ENCODE results near the gene CDH18.

Gene CDH18

GRCh38 chr5:19986031-19986619 lies 1.9 kb downstream of the CDH18 start:
- H3K4me1 ChIP-seq (ENCODE audit: control insufficient read depth, insufficient read depth, low read length): no peaks in the 10 kb centered on the region
- H3K27ac ChIP-seq (ENCODE audit: low read depth, low read length): no peak overlapping the region
- H3K36me3 ChIP-seq (ENCODE audit: control insufficient read depth, insufficient read depth, low read length): no peaks in the 10 kb centered on the region

GRCh38 chr5:19978476-19978875 lies 9.5 kb downstream of the CDH18 start:
- H3K36me3 ChIP-seq (ENCODE audit: control insufficient read depth, insufficient read depth, low read length): no peaks in the 10 kb centered on the region
- H3K4me3 ChIP-seq (ENCODE audit: low read length): no peak overlapping the region
- no peaks in the 10 kb centered on the region for H3K4me1 ChIP-seq (ENCODE audit: control insufficient read depth, insufficient read depth, low read length)
- no peaks in the 10 kb centered on the region for H3K27me3 ChIP-seq (ENCODE audit: control insufficient read depth, insufficient read depth, low read length)
- H3K9ac ChIP-seq (ENCODE audit: low read length): no peak overlapping the region
- H3K27ac ChIP-seq (ENCODE audit: low read depth, low read length): no peak overlapping the region

More at GRCh38 chr5:19986031-19986619, 1.9 kb downstream of the CDH18 start:
- H3K9ac ChIP-seq (ENCODE audit: low read length): no peak overlapping the region
- peaks cover 3% of the 10 kb centered on the region for H3K27me3 ChIP-seq (ENCODE audit: control insufficient read depth, insufficient read depth, low read length)
- no peak overlapping the region for H3K4me3 ChIP-seq (ENCODE audit: low read length)

GRCh38 chr5:19977099-19977498 lies 10.9 kb downstream of the CDH18 start:
- no peak overlapping the region for H3K4me3 ChIP-seq (ENCODE audit: low read length)
- no peaks in the 10 kb centered on the region for H3K36me3 ChIP-seq (ENCODE audit: control insufficient read depth, insufficient read depth, low read length)
- no peak overlapping the region for H3K27ac ChIP-seq (ENCODE audit: low read depth, low read length)
- H3K4me1 ChIP-seq (ENCODE audit: control insufficient read depth, insufficient read depth, low read length): no peaks in the 10 kb centered on the region
- H3K27me3 ChIP-seq (ENCODE audit: control insufficient read depth, insufficient read depth, low read length): no peaks in the 10 kb centered on the region
- H3K9ac ChIP-seq (ENCODE audit: low read length): no peak overlapping the region

- Histone ChIP-seq H3K27ac (ENCODE audit: low read depth, low read length) (no peak overlapping the region), H3K4me3 (ENCODE audit: low read length) (no peak overlapping the region), H3K27me3 (ENCODE audit: control insufficient read depth, insufficient read depth, low read length) (no peaks in the 10 kb centered on the region), H3K4me1 (ENCODE audit: control insufficient read depth, insufficient read depth, low read length) (no peaks in the 10 kb centered on the region), H3K9ac (ENCODE audit: low read length) (no peak overlapping the region), H3K36me3 (ENCODE audit: control insufficient read depth, insufficient read depth, low read length) (no peaks in the 10 kb centered on the region)
These were observed 12.2 kb downstream of the CDH18 start for GRCh38 chr5:19975795-19976194.

DNA sequence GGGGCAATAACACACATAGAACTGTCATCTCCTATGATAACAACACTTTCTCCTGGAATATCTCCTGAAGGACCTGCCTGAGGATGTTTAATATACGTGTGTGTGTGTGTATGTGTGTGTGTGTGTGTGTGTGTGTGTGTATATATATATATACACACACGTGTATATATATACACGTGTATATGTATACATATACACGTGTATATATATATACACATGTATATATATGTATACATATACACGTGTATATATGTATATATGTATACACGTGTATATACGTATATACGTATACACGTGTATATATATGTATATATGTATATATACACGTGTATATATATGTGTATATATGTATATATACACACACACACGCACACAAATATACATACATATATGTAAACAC lies 27.5 kb downstream of the CDH18 start:
- Histone ChIP-seq H3K27me3 (ENCODE audit: control insufficient read depth, insufficient read depth, low read length) (no peaks in the 10 kb centered on the region), H3K4me3 (ENCODE audit: low read length) (no peak overlapping the region), H3K9ac (ENCODE audit: low read length) (no peak overlapping the region), H3K4me1 (ENCODE audit: control insufficient read depth, insufficient read depth, low read length) (no peaks in the 10 kb centered on the region), H3K27ac (ENCODE audit: low read depth, low read length) (no peak overlapping the region), H3K36me3 (ENCODE audit: control insufficient read depth, insufficient read depth, low read length) (no peaks in the 10 kb centered on the region)

- H3K36me3 ChIP-seq (ENCODE audit: control insufficient read depth, insufficient read depth, low read length): no peaks in the 10 kb centered on the region
- no peak overlapping the region for H3K27ac ChIP-seq (ENCODE audit: low read depth, low read length)
- H3K9ac ChIP-seq (ENCODE audit: low read length): no peak overlapping the region
- H3K4me3 ChIP-seq (ENCODE audit: low read length): no peak overlapping the region
- H3K27me3 ChIP-seq (ENCODE audit: control insufficient read depth, insufficient read depth, low read length): no peaks in the 10 kb centered on the region
- H3K4me1 ChIP-seq (ENCODE audit: control insufficient read depth, insufficient read depth, low read length): no peaks in the 10 kb centered on the region
These were observed 28.1 kb downstream of the CDH18 start for GRCh38 chr5:19959830-19960384.

DNA sequence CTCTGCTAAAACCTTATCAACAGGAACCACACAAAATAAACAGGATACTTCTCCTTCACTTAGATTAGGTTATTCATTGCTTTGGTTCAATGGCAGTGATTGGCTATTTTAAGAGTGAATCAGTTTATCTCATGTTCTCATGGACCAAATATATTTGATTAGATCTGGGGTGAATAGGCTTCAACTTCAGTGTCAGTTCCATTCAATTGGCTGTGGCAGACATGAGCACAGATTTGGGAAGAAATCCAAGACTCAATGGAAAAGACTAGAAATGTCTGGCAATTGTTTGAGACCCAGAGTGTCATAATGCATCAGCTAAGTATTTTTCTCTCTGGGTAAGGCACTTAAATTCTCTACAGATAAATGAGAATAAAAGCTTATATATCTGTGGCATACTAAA lies 37.1 kb downstream of the CDH18 start:
- Histone ChIP-seq H3K36me3 (ENCODE audit: control insufficient read depth, insufficient read depth, low read length) (no peaks in the 10 kb centered on the region), H3K27ac (ENCODE audit: low read depth, low read length) (no peak overlapping the region)

DNA sequence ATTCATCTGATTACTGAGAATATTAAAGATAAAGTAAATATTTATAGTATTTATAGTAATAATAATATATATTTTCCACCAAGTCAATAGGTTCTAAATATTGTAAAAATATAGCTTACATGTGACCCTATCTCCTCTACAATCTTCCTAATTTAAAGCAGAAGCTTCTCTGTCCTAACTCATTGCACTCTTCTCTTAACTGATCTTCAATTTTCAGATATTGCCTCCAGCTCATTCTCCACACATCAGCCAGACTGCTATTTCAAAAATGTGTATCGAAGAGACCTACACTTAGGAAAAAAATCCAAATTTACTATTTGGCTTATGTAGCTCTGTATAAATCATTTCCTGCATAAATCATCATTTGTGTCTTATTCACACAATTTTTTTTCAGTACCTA lies 47.8 kb downstream of the CDH18 start:
- Histone ChIP-seq H3K4me1 (ENCODE audit: control insufficient read depth, insufficient read depth, low read length) (no peaks in the 10 kb centered on the region), H3K36me3 (ENCODE audit: control insufficient read depth, insufficient read depth, low read length) (no peaks in the 10 kb centered on the region), H3K27me3 (ENCODE audit: control insufficient read depth, insufficient read depth, low read length) (no peaks in the 10 kb centered on the region), H3K4me3 (ENCODE audit: low read length) (no peak overlapping the region), H3K27ac (ENCODE audit: low read depth, low read length) (no peak overlapping the region), H3K9ac (ENCODE audit: low read length) (no peak overlapping the region)

More for the DNA sequence above, 37.1 kb downstream of the CDH18 start:
- H3K9ac ChIP-seq (ENCODE audit: low read length): no peak overlapping the region
- H3K27me3 ChIP-seq (ENCODE audit: control insufficient read depth, insufficient read depth, low read length): no peaks in the 10 kb centered on the region
- H3K4me3 ChIP-seq (ENCODE audit: low read length): no peak overlapping the region
- H3K4me1 ChIP-seq (ENCODE audit: control insufficient read depth, insufficient read depth, low read length): no peaks in the 10 kb centered on the region

GRCh38 chr5:19930451-19930850 lies 57.5 kb downstream of the CDH18 start:
- no peaks in the 10 kb centered on the region for H3K36me3 ChIP-seq (ENCODE audit: control insufficient read depth, insufficient read depth, low read length)
- no peak overlapping the region for H3K27ac ChIP-seq (ENCODE audit: low read depth, low read length)
- no peaks in the 10 kb centered on the region for H3K4me1 ChIP-seq (ENCODE audit: control insufficient read depth, insufficient read depth, low read length)
- H3K27me3 ChIP-seq (ENCODE audit: control insufficient read depth, insufficient read depth, low read length): no peaks in the 10 kb centered on the region
- H3K4me3 ChIP-seq (ENCODE audit: low read length): no peak overlapping the region
- no peak overlapping the region for H3K9ac ChIP-seq (ENCODE audit: low read length)

- Histone ChIP-seq H3K27me3 (ENCODE audit: control insufficient read depth, insufficient read depth, low read length) (no peaks in the 10 kb centered on the region), H3K9ac (ENCODE audit: low read length) (no peak overlapping the region), H3K36me3 (ENCODE audit: control insufficient read depth, insufficient read depth, low read length) (no peaks in the 10 kb centered on the region), H3K27ac (ENCODE audit: low read depth, low read length) (no peak overlapping the region), H3K4me1 (ENCODE audit: control insufficient read depth, insufficient read depth, low read length) (no peaks in the 10 kb centered on the region), H3K4me3 (ENCODE audit: low read length) (no peak overlapping the region)
These were observed 59.2 kb downstream of the CDH18 start for GRCh38 chr5:19928562-19929421.

DNA sequence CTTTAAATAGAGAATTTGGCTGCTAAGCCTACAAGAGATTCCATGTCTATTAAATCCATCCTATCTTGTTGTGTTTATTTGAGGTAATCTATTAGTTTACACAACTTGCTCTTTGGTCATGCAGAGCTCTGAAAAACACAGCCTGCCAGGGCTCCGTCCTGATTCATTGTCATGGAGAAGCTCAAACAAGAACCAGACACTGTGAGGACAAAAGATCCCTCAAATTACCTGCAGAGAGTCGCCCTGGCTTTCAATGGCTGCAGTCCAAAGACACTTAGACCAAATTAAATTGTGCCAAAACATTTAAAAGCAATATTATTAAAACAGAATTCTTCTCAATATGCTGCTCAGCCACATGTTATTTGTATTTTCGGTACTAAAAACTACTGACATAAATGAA lies 60.1 kb downstream of the CDH18 start:
- H3K27me3 ChIP-seq (ENCODE audit: control insufficient read depth, insufficient read depth, low read length): no peaks in the 10 kb centered on the region
- no peak overlapping the region for H3K4me3 ChIP-seq (ENCODE audit: low read length)

DNA sequence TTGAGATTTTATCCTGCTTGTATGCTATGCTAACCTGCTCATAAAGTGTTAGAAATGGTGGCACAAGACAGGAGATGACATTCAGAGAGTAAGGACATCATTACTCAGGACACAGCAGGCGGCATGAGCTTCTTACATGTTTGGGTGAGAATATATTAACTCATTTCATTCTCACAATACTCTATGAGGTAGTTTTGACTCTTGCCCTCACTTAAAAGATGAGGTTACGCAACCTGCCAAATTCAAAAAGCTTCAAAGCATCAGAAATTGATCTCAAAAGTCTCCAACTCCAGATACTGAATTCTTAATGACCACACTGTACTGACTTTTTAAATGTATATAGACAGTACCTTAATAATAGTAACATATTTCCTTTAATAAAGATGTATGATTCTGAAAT lies 60.8 kb downstream of the CDH18 start:
- Histone ChIP-seq H3K36me3 (ENCODE audit: control insufficient read depth, insufficient read depth, low read length) (no peaks in the 10 kb centered on the region), H3K4me1 (ENCODE audit: control insufficient read depth, insufficient read depth, low read length) (no peaks in the 10 kb centered on the region), H3K4me3 (ENCODE audit: low read length) (no peak overlapping the region), H3K27me3 (ENCODE audit: control insufficient read depth, insufficient read depth, low read length) (no peaks in the 10 kb centered on the region), H3K27ac (ENCODE audit: low read depth, low read length) (no peak overlapping the region), H3K9ac (ENCODE audit: low read length) (no peak overlapping the region)

More for the DNA sequence above, 60.1 kb downstream of the CDH18 start:
- no peak overlapping the region for H3K27ac ChIP-seq (ENCODE audit: low read depth, low read length)
- no peaks in the 10 kb centered on the region for H3K4me1 ChIP-seq (ENCODE audit: control insufficient read depth, insufficient read depth, low read length)
- no peaks in the 10 kb centered on the region for H3K36me3 ChIP-seq (ENCODE audit: control insufficient read depth, insufficient read depth, low read length)
- no peak overlapping the region for H3K9ac ChIP-seq (ENCODE audit: low read length)

Data from rectal smooth muscle tissue (tissue), 1 donor.